ENCODE results near the gene ALPK1. TPM values are rescaled to one million over a fixed set of nuclear protein-coding genes. Genes with fewer than 3 reads are reported as not detected.

The ALPK1 gene
- polyA plus RNA-seq, 1 of the 3 experiments (the other 2 are of a cell fraction) = 2.8 TPM

DNA sequence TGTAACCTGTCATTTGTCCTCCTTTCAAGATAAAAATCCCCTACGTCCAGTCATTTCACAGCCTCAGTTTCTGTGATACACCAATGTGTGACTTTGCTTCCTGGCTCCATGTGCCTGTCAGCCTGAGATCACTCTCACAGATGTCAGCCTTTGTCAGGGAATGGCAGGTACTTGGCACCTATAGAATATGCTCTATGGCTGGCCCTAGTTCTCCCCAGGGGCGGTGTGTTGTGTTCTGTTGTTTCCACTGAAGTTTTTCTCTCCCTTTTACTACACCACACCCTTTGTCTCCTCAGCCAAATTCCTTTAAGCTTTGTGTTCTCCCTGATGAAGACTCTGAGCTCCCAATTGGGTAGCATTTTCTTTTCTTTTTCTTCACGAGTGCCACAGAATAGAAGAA is 81.7 kb downstream of the ALPK1 start:
- ChIA-PET CTCF (no interaction called here), POLR2A (no interaction called here)
- no peak overlapping the region for H3K4me2 ChIP-seq
- no peaks in the 10 kb centered on the region for H3K9me2 ChIP-seq
- no peaks in the 10 kb centered on the region for H3K79me2 ChIP-seq (ENCODE audit: insufficient read depth)
- no peaks in the 10 kb centered on the region for H3F3A ChIP-seq (replicated peaks; ENCODE audit: insufficient read depth)
- H3K4me3 ChIP-seq (ENCODE audit: low read depth in 2 of 2, low read length in 1 of 2) = no peak overlapping the region
- no peak overlapping the region for H3K27ac ChIP-seq (ENCODE audit: low read depth in 2 of 2, low read length in 1 of 2)
- H3K36me3 ChIP-seq (replicated peaks in 1 of 2; ENCODE audit: control insufficient read depth in 1 of 2, insufficient read depth in 2 of 2, low read length in 1 of 2) = peaks cover 0 to 2% of the 10 kb centered on the region in 2 experiments
- H3K27me3 ChIP-seq (ENCODE audit: insufficient read depth) = no peaks in the 10 kb centered on the region
- no peaks in the 10 kb centered on the region for H3K9me3 ChIP-seq
- no peak for TF ChIP-seq RXRA (IDR thresholded peaks at IDR 0.05; ENCODE audit: borderline replicate concordance, low read depth)
- TF ChIP-seq, protein P1, sequence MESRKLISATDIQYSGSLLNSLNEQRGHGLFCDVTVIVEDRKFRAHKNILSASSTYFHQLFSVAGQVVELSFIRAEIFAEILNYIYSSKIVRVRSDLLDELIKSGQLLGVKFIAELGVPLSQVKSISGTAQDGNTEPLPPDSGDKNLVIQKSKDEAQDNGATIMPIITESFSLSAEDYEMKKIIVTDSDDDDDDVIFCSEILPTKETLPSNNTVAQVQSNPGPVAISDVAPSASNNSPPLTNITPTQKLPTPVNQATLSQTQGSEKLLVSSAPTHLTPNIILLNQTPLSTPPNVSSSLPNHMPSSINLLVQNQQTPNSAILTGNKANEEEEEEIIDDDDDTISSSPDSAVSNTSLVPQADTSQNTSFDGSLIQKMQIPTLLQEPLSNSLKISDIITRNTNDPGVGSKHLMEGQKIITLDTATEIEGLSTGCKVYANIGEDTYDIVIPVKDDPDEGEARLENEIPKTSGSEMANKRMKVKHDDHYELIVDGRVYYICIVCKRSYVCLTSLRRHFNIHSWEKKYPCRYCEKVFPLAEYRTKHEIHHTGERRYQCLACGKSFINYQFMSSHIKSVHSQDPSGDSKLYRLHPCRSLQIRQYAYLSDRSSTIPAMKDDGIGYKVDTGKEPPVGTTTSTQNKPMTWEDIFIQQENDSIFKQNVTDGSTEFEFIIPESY (IDR thresholded peaks at IDR 0.05; ENCODE audit: borderline replicate concordance, low read depth) = no peak
- TF ChIP-seq, protein P2, sequence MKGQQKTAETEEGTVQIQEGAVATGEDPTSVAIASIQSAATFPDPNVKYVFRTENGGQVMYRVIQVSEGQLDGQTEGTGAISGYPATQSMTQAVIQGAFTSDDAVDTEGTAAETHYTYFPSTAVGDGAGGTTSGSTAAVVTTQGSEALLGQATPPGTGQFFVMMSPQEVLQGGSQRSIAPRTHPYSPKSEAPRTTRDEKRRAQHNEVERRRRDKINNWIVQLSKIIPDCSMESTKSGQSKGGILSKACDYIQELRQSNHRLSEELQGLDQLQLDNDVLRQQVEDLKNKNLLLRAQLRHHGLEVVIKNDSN (IDR thresholded peaks at IDR 0.05; ENCODE audit: borderline replicate concordance, low read depth) = no peak
- no peak for TF ChIP-seq RFX5 (IDR thresholded peaks at IDR 0.05; ENCODE audit: low read length)
- no peak for TF ChIP-seq RCOR1 (IDR thresholded peaks at IDR 0.05; ENCODE audit: low read length)
- no peak for TF ChIP-seq ELF1 (IDR thresholded peaks at IDR 0.05)
- TF ChIP-seq TCF12 (IDR thresholded peaks at IDR 0.05) = no peak
- no peak for TF ChIP-seq GATA2 (CRISPR knock-in tag; IDR thresholded peaks at IDR 0.05)
- TF ChIP-seq CHD2 (IDR thresholded peaks at IDR 0.05; ENCODE audit: low read length, partially characterized antibody) = no peak
- TF ChIP-seq SIN3A (IDR thresholded peaks at IDR 0.05; ENCODE audit: borderline replicate concordance, low read depth, low read length) = no peak
- TF ChIP-seq, protein P3, sequence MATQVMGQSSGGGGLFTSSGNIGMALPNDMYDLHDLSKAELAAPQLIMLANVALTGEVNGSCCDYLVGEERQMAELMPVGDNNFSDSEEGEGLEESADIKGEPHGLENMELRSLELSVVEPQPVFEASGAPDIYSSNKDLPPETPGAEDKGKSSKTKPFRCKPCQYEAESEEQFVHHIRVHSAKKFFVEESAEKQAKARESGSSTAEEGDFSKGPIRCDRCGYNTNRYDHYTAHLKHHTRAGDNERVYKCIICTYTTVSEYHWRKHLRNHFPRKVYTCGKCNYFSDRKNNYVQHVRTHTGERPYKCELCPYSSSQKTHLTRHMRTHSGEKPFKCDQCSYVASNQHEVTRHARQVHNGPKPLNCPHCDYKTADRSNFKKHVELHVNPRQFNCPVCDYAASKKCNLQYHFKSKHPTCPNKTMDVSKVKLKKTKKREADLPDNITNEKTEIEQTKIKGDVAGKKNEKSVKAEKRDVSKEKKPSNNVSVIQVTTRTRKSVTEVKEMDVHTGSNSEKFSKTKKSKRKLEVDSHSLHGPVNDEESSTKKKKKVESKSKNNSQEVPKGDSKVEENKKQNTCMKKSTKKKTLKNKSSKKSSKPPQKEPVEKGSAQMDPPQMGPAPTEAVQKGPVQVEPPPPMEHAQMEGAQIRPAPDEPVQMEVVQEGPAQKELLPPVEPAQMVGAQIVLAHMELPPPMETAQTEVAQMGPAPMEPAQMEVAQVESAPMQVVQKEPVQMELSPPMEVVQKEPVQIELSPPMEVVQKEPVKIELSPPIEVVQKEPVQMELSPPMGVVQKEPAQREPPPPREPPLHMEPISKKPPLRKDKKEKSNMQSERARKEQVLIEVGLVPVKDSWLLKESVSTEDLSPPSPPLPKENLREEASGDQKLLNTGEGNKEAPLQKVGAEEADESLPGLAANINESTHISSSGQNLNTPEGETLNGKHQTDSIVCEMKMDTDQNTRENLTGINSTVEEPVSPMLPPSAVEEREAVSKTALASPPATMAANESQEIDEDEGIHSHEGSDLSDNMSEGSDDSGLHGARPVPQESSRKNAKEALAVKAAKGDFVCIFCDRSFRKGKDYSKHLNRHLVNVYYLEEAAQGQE (IDR thresholded peaks at IDR 0.05; ENCODE audit: low read depth, low read length) = no peak
- no peak for TF ChIP-seq YY1 (IDR thresholded peaks at IDR 0.05; ENCODE audit: low read depth)
- TF ChIP-seq, protein P4, sequence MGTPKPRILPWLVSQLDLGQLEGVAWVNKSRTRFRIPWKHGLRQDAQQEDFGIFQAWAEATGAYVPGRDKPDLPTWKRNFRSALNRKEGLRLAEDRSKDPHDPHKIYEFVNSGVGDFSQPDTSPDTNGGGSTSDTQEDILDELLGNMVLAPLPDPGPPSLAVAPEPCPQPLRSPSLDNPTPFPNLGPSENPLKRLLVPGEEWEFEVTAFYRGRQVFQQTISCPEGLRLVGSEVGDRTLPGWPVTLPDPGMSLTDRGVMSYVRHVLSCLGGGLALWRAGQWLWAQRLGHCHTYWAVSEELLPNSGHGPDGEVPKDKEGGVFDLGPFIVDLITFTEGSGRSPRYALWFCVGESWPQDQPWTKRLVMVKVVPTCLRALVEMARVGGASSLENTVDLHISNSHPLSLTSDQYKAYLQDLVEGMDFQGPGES (IDR thresholded peaks at IDR 0.05; ENCODE audit: low read depth, low read length) = no peak
- TF ChIP-seq, protein P5, sequence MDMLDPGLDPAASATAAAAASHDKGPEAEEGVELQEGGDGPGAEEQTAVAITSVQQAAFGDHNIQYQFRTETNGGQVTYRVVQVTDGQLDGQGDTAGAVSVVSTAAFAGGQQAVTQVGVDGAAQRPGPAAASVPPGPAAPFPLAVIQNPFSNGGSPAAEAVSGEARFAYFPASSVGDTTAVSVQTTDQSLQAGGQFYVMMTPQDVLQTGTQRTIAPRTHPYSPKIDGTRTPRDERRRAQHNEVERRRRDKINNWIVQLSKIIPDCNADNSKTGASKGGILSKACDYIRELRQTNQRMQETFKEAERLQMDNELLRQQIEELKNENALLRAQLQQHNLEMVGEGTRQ (IDR thresholded peaks at IDR 0.05; ENCODE audit: borderline replicate concordance, low read depth, low read length) = no peak
- TF ChIP-seq, protein P6, sequence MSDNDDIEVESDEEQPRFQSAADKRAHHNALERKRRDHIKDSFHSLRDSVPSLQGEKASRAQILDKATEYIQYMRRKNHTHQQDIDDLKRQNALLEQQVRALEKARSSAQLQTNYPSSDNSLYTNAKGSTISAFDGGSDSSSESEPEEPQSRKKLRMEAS (IDR thresholded peaks at IDR 0.05; ENCODE audit: low read depth) = no peak
- TF ChIP-seq NFIC (IDR thresholded peaks at IDR 0.05; ENCODE audit: borderline replicate concordance) = no peak
- H2AFZ ChIP-seq (ENCODE audit: low read depth) = no peak overlapping the region
- WGBS (ENCODE audit: low lambda C conversion rate) = 83% methylated on average over 3 of the region's 3 CpGs
- no peaks in the 10 kb centered on the region for H4K20me1 ChIP-seq (ENCODE audit: insufficient read depth)
- H3K9ac ChIP-seq = no peak overlapping the region
- no peak for DNase-seq
- H3K4me1 ChIP-seq (ENCODE audit: control insufficient read depth in 1 of 2, insufficient read depth in 2 of 2, low read depth in 1 of 2, low read length in 1 of 2) = peaks cover 0 to 9% of the 10 kb centered on the region in 2 experiments; a peak in 2 of 4 replicates
